Heart right ventricle (tissue), 16 donors: ENCODE measurements around the gene TAF1B. TPM values are rescaled to one million over a fixed set of nuclear protein-coding genes. Genes with fewer than 3 reads are reported as not detected.

Experiments
- ATAC-seq, 8 donors: fragments of 200-7000 bp; cut with Tn5 transposase; one replicate each; pipeline ENCODE4 v1.9.1; 2020; ENCODE audit warnings: mild to moderate bottlenecking in 8 of 8, moderate library complexity in 8 of 8, moderate number of reproducible peaks in 1 of 8
- DNase-seq, 2 donors: peaks; one replicate each; pipeline ENCODE4 v3.0.0-alpha.2; 2020
- H3K27ac ChIP-seq, 10 donors: fragments of 200-600 bp; sonication (generic) in 2 of 10; one replicate each; pipeline versions ENCODE4 v1.5.0 to v1.8.0; 2020 to 2022; ENCODE audit warnings: mild to moderate bottlenecking in 3 of 10
- H3K27me3 ChIP-seq, 7 donors: fragments of 200-600 bp; one replicate each; pipeline ENCODE4 v1.8.0; 2021 to 2022; ENCODE audit warnings: mild to moderate bottlenecking in 2 of 7
- H3K36me3 ChIP-seq, 9 donors: fragments of 200-600 bp; sonication (generic) in 1 of 9; one replicate each; pipeline versions ENCODE4 v1.5.0 to v1.8.0; 2020 to 2022; ENCODE audit warnings: mild to moderate bottlenecking in 2 of 9
- H3K4me1 ChIP-seq, 9 donors: fragments of 200-600 bp; sonication (generic) in 1 of 9; one replicate each; pipeline versions ENCODE4 v1.5.0 to v1.8.0; 2020 to 2022; ENCODE audit warnings: mild to moderate bottlenecking in 4 of 9
- H3K4me3 ChIP-seq, 10 donors: fragments of 200-600 bp; sonication (generic) in 2 of 10; one replicate each; pipeline versions ENCODE4 v1.5.0 to v1.8.0; 2020 to 2022; ENCODE audit warnings: mild to moderate bottlenecking in 7 of 10, moderate library complexity in 2 of 10
- H3K9me3 ChIP-seq, 11 donors: fragments of 200-600 bp in 10 of 11; sonication (generic) in 2 of 11; one replicate each; pipeline versions ENCODE4 v1.5.0 to v1.8.0; 2013 to 2022; ENCODE audit warnings: mild to moderate bottlenecking in 2 of 11, control low read depth in 1 of 11, moderate library complexity in 1 of 11
- WGBS, 2 donors: extraction: QIAGEN DNeasy Blood & Tissue Kit; methylation state at CpG; one replicate each; pipeline ENCODE4 v1.1.7; 2013; ENCODE audit warnings: inconsistent platforms in 1 of 2; 5-methylcytosine and 5-hydroxymethylcytosine counted together
- intact Hi-C, 10 donors: fragments of 100-400 bp; cut with DNase I; formaldehyde crosslinking; loops; one replicate each; pipeline versions ENCODE4 v1.11.1 to v1.14.2; 2022
- polyA plus RNA-seq, 2 donors: library from polyadenylated mRNA; stranded (reverse); fragments of 200-250 nt; gene quantifications; one replicate each; pipeline ENCODE4 v1.2.3, GENCODE V29; 2013
- total RNA-seq, 10 donors: library from RNA; stranded (reverse); fragmentation: NEBNext Ultra II Directional in 3 of 10; extraction: Animal tissue kit (Norgen Biotek cat#: 25700) in 3 of 10; gene quantifications; one replicate each; pipeline versions ENCODE4 v1.2.1 to v1.2.4, GENCODE V29; 2021 to 2023
- TF ChIP-seq, protein P1 (sequence below), 9 donors: fragments of 200-600 bp; sonication (generic) in 2 of 9; IDR thresholded peaks; one replicate each; pipeline versions ENCODE4 v1.5.0 to v1.8.0; 2021 to 2022; ENCODE audit warnings: antibody characterized with exemption in 9 of 9, mild to moderate bottlenecking in 5 of 9, moderate library complexity in 1 of 9
- donor health status: Arrhythmogenic right ventricular cardiomyopathy.
- donor health status: ischemic (EF 13 %, LVEDD 7.1; RV severe dilation, severe dysfunction).
- donor health status: healthy with polysubstance abuse.
- donor health status: DM: no; HTN: yes; CAD: no.
- donor health status: DM: no; HTN: no; CAD: no.
- donor health status: ischemic (EF 25% LVEDD 6.9; RV normal size, moderate dysfunction).
- donor health status: ischemic (EF 25% LVEDD 5.7; RV mildly dilated, moderate dysfunction).
- donor health status: healthy.
- donor health status: DM: yes; HTN: yes; CAD: no.
- donor health status: Ischemic cardiomyopathy.
- donor health status: ischemic (EF 35%, LVEDD 5.7; RV mildly dilated, moderate dysfunction).
- donor health status: nonischemic (EF 11% LVEDD 7.7; RV severe dilation, severe dysfunction).
- donor health status: DM: yes; HTN: yes; CAD: no.
- donor health status: PGD.
- donor health status: ischemic (EF 29% LVEDD 5.4; RV normal size, mild dysfunction).
- donor health status: nonischemic (EF 23%, LVEDD 6.1; RV moderate dilation, normal function).

The TAF1B gene
- total and polyA plus RNA-seq, 12 donors = 1.8 to 7.9 (median 4.5) TPM

DNA sequence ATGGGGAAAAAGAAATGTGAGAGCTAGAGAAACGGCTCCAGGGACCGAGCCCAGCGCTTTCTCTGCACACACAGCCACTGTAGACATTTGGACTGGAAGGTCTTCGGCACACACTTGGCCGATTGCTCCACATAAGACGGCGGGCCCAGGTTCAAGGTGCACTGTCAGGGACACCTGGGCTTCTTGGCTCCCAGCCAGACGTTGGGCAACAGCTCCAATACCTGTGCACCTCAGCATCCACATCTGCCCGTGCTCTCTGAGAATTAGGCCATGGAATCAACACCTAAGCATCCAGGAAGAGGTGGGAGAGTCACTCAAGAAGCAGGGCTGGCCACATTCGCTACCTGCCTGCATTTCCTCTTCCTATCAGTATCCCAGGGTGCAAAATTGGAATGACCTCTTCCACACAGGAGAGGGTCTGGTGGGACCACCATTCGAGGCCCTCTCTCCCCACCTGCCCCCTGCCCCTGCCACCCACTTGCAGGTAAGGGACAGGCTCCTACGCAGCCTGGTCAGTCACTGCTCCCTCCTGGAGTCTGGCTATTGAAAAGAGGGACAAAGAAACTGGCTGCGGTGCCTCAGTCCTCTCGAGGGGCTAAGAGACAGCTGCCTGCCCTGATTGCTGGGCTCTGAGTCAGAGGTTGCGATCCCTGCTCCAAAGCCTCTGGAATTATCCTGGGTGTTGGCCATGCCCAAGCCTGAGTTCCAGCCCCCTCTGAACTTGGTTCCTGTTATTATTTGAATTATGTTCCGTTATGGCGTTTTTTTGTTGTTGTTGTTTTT, 40.1 kb upstream of the TAF1B start:
- Histone ChIP-seq H3K9me3 (peaks cover 0 to 4% (median 0%) of the 10 kb centered on the region in 11 donors), H3K4me1 (peaks cover 9 to 47% (median 30%) of the 10 kb centered on the region in 9 donors), H3K27ac (no peak overlapping the region), H3K27me3 (no peaks in the 10 kb centered on the region), H3K36me3 (no peaks in the 10 kb centered on the region), H3K4me3 (no peak overlapping the region)
- DNase-seq = no peak
- intact Hi-C loops = loop anchor here in 3 of 10 donors (5.0 to 10.0 kb wide), 3 partner anchors 249 to 632 kb away; no protein-coding TSS in a partner anchor
- TF ChIP-seq, protein P1, sequence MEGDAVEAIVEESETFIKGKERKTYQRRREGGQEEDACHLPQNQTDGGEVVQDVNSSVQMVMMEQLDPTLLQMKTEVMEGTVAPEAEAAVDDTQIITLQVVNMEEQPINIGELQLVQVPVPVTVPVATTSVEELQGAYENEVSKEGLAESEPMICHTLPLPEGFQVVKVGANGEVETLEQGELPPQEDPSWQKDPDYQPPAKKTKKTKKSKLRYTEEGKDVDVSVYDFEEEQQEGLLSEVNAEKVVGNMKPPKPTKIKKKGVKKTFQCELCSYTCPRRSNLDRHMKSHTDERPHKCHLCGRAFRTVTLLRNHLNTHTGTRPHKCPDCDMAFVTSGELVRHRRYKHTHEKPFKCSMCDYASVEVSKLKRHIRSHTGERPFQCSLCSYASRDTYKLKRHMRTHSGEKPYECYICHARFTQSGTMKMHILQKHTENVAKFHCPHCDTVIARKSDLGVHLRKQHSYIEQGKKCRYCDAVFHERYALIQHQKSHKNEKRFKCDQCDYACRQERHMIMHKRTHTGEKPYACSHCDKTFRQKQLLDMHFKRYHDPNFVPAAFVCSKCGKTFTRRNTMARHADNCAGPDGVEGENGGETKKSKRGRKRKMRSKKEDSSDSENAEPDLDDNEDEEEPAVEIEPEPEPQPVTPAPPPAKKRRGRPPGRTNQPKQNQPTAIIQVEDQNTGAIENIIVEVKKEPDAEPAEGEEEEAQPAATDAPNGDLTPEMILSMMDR (IDR thresholded peaks at IDR 0.05) = no peak
- ATAC-seq = no peak
- 83% methylated on average over 17 of the region's 17 CpGs for WGBS, 2 donors

DNA sequence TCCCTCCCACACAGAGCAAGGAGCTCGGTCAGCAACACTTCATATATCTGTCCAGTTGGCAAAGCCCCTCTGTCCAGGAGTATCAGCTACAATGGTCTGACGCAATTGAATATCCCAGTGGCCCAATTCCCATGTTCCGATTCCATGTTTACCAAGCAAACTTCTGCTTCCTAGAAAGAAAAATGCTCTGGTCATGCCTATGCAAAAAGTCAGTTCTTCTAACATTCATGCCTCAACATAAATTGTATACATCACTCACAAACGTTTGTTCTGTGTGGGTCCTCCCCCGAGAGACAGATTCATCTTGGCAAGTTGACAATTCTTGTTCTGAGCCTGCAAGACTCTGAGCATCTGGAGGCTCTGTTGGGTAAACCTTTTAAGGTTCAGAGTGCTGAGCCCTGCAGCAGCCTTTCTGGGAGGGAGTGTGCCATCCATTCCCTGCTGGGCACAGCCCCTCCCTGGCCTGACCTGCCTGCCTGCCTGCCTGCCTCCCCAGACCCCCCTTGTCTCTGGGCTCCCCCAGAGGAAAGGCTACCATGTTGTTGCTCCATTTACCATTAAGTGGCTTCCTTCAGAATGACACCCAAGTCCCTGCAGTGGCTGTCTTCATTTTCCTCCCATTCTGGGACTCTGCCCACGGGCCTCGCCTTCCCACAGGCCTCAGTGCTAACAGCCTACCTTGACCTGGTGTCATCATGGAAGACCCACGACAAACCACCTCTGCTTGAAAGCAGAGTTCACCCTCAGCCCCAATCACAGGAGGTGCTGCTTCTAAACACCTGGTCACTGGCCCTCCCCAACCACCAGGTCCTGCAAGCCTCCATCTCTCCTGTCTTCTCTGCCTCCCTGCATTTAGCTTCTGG, 37.6 kb upstream of the TAF1B start:
- Histone ChIP-seq H3K4me3 (no peak overlapping the region), H3K27ac (no peak overlapping the region), H3K9me3 (peaks cover 0 to 4% (median 0%) of the 10 kb centered on the region in 11 donors), H3K4me1 (peaks cover 0 to 26% (median 11%) of the 10 kb centered on the region in 9 donors), H3K27me3 (no peaks in the 10 kb centered on the region), H3K36me3 (no peaks in the 10 kb centered on the region)
- 67 to 71% methylated on average over 8 of the region's 8 CpGs for WGBS, 2 donors
- intact Hi-C loops = loop anchor here in 2 of 10 donors (10.0 kb wide), 2 partner anchors 249 to 629 kb away; no protein-coding TSS in a partner anchor
- ATAC-seq (no peak), DNase-seq (no peak)
- TF ChIP-seq, protein P1 (IDR thresholded peaks at IDR 0.05) = no peak

DNA sequence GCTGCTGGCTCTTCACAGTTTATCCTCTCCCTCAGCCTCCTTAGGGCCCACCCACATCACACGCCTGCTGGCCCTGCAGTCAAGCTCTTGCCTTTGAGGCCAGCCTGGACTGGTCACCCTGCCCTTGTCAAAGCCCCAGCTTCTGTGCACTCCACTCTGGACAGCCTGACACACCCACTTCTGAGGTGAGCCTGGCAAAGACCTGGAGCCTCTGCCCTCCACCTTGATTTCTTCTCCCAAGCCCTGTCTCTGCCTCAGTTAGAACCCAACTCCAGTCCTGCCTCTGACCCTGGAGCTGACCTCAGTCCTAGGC, 37.0 kb upstream of the TAF1B start:
- TF ChIP-seq, protein P1 (IDR thresholded peaks at IDR 0.05) = no peak
- peaks cover 0 to 4% (median 0%) of the 10 kb centered on the region in 11 donors for H3K9me3 ChIP-seq
- H3K36me3 ChIP-seq = no peaks in the 10 kb centered on the region
- ATAC-seq (no peak), DNase-seq (no peak)
- WGBS, 2 donors = 92 to 100% methylated on average over 1 of the region's 1 CpG
- no peak overlapping the region for H3K27ac ChIP-seq
- peaks cover 0 to 20% (median 5%) of the 10 kb centered on the region in 9 donors for H3K4me1 ChIP-seq
- no peak overlapping the region for H3K4me3 ChIP-seq
- no peaks in the 10 kb centered on the region for H3K27me3 ChIP-seq
- intact Hi-C loops = loop anchor here in 2 of 10 donors (10.0 kb wide), 2 partner anchors 249 to 629 kb away; no protein-coding TSS in a partner anchor

DNA sequence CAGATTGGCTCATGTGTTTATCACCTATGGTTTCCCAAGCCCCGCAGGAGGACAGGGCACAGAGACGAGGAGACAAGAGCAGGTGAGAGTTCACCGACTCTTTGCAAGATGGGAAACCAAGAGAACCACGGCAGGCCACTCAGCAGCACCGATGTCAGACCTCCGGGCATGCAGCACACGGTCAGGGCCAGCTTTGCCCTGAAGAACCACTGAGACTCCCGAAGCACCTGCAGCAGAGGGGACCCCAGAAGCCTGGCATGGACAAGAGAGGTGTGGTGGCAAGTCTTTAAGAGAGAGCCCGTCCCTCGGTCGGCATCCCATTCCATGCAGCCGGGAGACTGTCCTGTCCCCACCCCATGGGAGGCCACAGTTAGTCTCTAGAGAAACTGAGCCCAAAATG, 36.6 kb upstream of the TAF1B start:
- WGBS, 2 donors = 89 to 94% methylated on average over 12 of the region's 12 CpGs
- intact Hi-C loops = loop anchor here in 2 of 10 donors (10.0 kb wide), 2 partner anchors 248 to 628 kb away; no protein-coding TSS in a partner anchor
- Histone ChIP-seq H3K27me3 (no peaks in the 10 kb centered on the region), H3K4me1 (peaks cover 0 to 16% (median under 1%) of the 10 kb centered on the region in 9 donors), H3K4me3 (no peak overlapping the region), H3K27ac (no peak overlapping the region), H3K9me3 (peaks cover 0 to 4% (median 0%) of the 10 kb centered on the region in 11 donors), H3K36me3 (no peaks in the 10 kb centered on the region)
- DNase-seq = no peak
- ATAC-seq = no peak
- TF ChIP-seq, protein P1 (IDR thresholded peaks at IDR 0.05) = no peak
